ENCODE results near the gene SALL3. TPM values are rescaled to one million over a fixed set of nuclear protein-coding genes. Genes with fewer than 3 reads are reported as not detected.
A peak's percentile ranks its signal among the peaks of the same experiment; 100 is the strongest.
"Not testable (repeated sequence)": the region's sequence is repeated elsewhere in the genome, so short reads cannot be mapped to it uniquely, and the experiment has no call there.

Gene SALL3
- polyA plus RNA-seq, 3 donors, result 9.8 to 13.8 (median 11.5) TPM

GRCh38 chr18:78964727-78965126 is 14.9 kb upstream of the SALL3 start:
- DNase-seq, result not testable (repeated sequence)

GRCh38 chr18:78965260-78965659 is 14.4 kb upstream of the SALL3 start:
- peak; percentile 60 for DNase-seq

GRCh38 chr18:78965917-78966792 is 13.5 kb upstream of the SALL3 start:
- no peak for DNase-seq

GRCh38 chr18:78966793-78967106 is 12.9 kb upstream of the SALL3 start:
- DNase-seq, result no peak

GRCh38 chr18:78967692-78968091 is 11.9 kb upstream of the SALL3 start:
- no peak for DNase-seq

GRCh38 chr18:78969574-78970315 is 9.9 kb upstream of the SALL3 start:
- DNase-seq, result no peak

GRCh38 chr18:78970774-78971333 is 8.8 kb upstream of the SALL3 start:
- DNase-seq, result no peak

- no peak for DNase-seq
These were observed 7.9 kb upstream of the SALL3 start for GRCh38 chr18:78971511-78972245.

GRCh38 chr18:78972385-78972918 is 7.2 kb upstream of the SALL3 start:
- DNase-seq, result no peak

- DNase-seq, result no peak
These were observed 6.7 kb upstream of the SALL3 start for GRCh38 chr18:78972930-78973331.

- DNase-seq, result no peak
These were observed 6.1 kb upstream of the SALL3 start for GRCh38 chr18:78973357-78974083.

GRCh38 chr18:78974115-78974761 is 5.4 kb upstream of the SALL3 start:
- no peak for DNase-seq

- no peak for DNase-seq
These were observed 4.3 kb upstream of the SALL3 start for GRCh38 chr18:78975292-78975691.

- no peak for DNase-seq
These were observed 3.8 kb upstream of the SALL3 start for GRCh38 chr18:78975699-78976335.

GRCh38 chr18:78976765-78977636 is 2.6 kb upstream of the SALL3 start:
- no peak for DNase-seq

- no peak for DNase-seq
These were observed 1.8 kb upstream of the SALL3 start for GRCh38 chr18:78977637-78978348.

- DNase-seq, result no peak
These were observed 1.1 kb upstream of the SALL3 start for GRCh38 chr18:78978349-78979055.

All from renal pelvis (tissue), 4 donors.